Activated naive CD4-positive, alpha-beta T cell treated with anti-CD3 and anti-CD28 coated beads, Interleukin-2, amount 10 ng/mL, durations not matched to agents 7 days and 5 days (primary cell): Measurements from ENCODE around the gene SLC6A3.
A peak's percentile ranks its signal among the peaks of the same experiment; 100 is the strongest.

ENCODE experiments used
- CTCF ChIA-PET: fragments of 350-600 bp; sonication (Branson Sonifier 250); formaldehyde crosslinking; loops from one replicate; lab custom pipeline; 2021; ENCODE audit warnings: antibody characterized with exemption; lab: Charles Lee
- DNase-seq: peaks from one replicate; pipeline ENCODE4 v3.0.0-alpha.2; 2020
- H3K27ac Mint-ChIP-seq: one replicate; pipeline ENCODE4 v1.8.0; 2021; ENCODE audit warnings: mild to moderate bottlenecking, moderate library complexity, mixed read lengths
- H3K27me3 Mint-ChIP-seq: one replicate; pipeline ENCODE4 v1.8.0; 2021; ENCODE audit warnings: mild to moderate bottlenecking, mixed read lengths
- H3K36me3 Mint-ChIP-seq: one replicate; pipeline ENCODE4 v1.8.0; 2021; ENCODE audit warnings: mixed read lengths
- H3K4me1 Mint-ChIP-seq: one replicate; pipeline ENCODE4 v1.8.0; 2021; ENCODE audit warnings: mixed read lengths
- H3K4me3 Mint-ChIP-seq: one replicate; pipeline ENCODE4 v1.8.0; 2021; ENCODE audit warnings: mild to moderate bottlenecking, moderate library complexity, mixed read lengths
- H3K9me3 Mint-ChIP-seq: one replicate; pipeline ENCODE4 v1.8.0; 2021; ENCODE audit warnings: mixed read lengths

Gene SLC6A3

GRCh38 chr5:1399737-1400136 is 45.5 kb downstream of the SLC6A3 start:
- H3K36me3 Mint-ChIP-seq, result no peaks in the 10 kb centered on the region
- no peak overlapping the region for H3K4me3 Mint-ChIP-seq
- no peaks in the 10 kb centered on the region for H3K9me3 Mint-ChIP-seq
- CTCF ChIA-PET, result no interaction called here
- peaks cover 32% of the 10 kb centered on the region for H3K27me3 Mint-ChIP-seq
- no peak for DNase-seq
- H3K4me1 Mint-ChIP-seq, result no peaks in the 10 kb centered on the region
- no peak overlapping the region for H3K27ac Mint-ChIP-seq

DNA sequence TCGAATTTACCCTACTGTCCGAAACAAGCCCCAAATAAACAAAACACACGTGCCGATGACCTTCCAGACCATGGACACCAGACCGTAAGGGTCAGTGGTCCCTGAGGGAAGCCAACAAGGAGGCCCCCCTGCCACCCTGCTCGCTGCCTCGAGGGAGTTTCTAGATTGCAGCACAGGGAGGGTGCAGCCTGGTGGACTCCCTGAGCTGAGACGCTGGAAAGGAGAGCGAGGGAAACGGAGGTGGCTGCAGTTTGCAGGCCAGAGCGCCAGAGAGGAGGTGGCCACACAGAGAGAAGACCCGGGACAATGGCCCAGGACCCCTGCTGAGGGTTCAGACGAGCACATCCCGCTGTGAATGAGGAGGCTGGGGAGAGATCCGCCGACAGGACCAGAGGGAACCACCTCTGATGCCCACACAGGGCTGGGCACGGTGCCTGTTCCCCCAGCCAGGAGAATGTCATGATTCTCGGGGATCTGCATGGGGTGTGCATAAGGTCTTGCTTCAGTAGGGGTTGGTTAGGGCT is 48.9 kb downstream of the SLC6A3 start:
- H3K27ac Mint-ChIP-seq, result no peak overlapping the region
- CTCF ChIA-PET, result no interaction called here
- no peaks in the 10 kb centered on the region for H3K9me3 Mint-ChIP-seq
- H3K4me1 Mint-ChIP-seq, result no peaks in the 10 kb centered on the region
- no peak for DNase-seq
- H3K36me3 Mint-ChIP-seq, result no peaks in the 10 kb centered on the region
- peaks cover 50% of the 10 kb centered on the region for H3K27me3 Mint-ChIP-seq
- H3K4me3 Mint-ChIP-seq, result no peak overlapping the region

DNA sequence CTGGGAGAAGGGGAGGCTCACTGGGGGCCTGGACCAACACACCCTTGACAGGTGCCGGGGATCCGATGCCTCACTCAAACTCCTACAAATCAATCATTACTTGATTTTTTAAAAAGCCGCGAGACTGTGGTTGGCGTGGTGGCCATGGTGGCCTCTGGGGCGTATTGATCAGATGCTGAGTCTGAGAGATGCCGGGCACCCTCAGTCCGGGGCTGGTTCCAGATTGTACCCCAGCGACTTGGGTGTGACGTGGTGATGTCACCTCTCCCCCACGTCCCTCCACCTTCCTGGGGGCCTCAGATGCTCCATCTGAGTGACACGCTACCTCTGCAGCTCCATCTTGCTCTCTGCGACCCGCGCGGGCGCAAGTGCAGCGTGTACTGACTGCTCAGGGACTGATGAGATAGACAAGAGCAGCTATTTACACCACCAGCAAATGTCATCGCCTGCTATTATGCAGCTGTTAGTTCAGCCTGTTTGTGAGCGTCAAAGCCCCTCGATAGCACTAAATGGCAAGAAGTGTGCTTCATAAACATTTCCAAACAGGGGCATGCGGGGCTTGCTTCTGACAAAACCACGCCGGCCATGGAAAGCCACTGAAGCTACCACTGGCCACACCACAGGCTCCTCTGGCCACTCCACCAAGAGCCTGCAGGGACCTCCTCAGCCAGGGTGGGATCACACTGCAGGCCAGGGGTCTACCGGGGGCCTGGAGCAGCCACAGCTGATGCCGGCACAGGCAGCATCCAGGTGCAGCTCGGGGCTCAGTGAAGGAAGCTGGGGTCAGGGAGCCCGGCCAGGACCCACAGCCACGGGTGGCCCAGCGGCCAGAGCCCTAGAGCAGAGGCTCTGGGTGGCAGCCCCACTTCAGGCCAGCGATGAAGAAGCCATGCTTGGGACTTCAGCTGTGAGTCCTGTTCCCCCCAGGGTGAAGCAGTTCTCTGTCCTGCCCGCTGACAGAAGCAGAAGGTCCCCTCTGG is 50.1 kb downstream of the SLC6A3 start:
- Mint-ChIP-seq H3K36me3 (no peaks in the 10 kb centered on the region), H3K27me3 (peaks cover 45% of the 10 kb centered on the region), H3K27ac (no peak overlapping the region), H3K9me3 (no peaks in the 10 kb centered on the region), H3K4me3 (no peak overlapping the region), H3K4me1 (no peaks in the 10 kb centered on the region)
- DNase-seq, result no peak
- CTCF ChIA-PET, result no interaction called here

DNA sequence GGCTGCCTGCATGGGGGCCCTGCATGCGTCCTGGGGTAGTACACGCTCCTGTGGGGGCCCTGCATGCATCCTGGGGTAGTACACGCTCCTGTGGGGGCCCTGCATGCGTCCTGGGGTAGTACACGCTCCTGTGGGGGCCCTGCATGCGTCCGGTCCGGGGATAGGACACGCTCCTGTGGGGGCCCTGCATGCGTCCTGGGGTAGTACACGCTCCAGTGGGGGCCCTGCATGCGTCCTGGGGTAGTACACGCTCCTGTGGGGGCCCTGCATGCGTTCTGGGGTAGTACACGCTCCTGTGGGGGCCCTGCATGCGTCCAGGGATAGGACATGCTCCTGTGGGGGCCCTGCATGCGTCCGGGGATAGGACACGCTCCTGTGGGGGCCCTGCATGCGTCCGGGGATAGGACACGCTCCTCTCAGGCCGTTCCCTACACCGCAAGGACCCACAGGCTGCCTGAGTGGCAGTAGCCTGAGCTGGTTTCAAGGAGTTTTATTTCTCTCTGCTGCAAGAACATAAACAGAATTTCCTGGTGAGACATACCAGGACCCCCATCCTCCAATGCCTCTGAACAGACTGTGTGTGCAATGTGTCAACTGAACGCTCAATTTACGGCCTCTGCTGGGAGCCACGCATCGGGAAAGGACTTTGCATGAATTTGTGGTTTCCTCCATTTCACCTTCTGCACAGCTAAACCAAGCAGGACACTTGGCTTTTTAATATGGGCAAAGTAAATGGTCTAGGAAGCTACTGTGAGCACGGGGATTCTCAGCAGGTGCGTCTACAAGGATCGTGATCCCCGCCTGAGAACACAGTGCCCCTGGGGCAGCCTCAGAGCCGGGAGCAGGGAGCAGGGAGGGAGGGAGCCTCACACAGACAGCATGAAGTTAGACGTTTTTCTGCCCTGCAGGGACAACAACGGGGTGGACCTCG is 51.4 kb downstream of the SLC6A3 start:
- CTCF ChIA-PET, result no interaction called here
- DNase-seq, result no peak
- Mint-ChIP-seq H3K4me3 (no peak overlapping the region), H3K36me3 (no peaks in the 10 kb centered on the region), H3K4me1 (no peaks in the 10 kb centered on the region), H3K27me3 (peaks cover 50% of the 10 kb centered on the region), H3K9me3 (no peaks in the 10 kb centered on the region), H3K27ac (no peak overlapping the region)

DNA sequence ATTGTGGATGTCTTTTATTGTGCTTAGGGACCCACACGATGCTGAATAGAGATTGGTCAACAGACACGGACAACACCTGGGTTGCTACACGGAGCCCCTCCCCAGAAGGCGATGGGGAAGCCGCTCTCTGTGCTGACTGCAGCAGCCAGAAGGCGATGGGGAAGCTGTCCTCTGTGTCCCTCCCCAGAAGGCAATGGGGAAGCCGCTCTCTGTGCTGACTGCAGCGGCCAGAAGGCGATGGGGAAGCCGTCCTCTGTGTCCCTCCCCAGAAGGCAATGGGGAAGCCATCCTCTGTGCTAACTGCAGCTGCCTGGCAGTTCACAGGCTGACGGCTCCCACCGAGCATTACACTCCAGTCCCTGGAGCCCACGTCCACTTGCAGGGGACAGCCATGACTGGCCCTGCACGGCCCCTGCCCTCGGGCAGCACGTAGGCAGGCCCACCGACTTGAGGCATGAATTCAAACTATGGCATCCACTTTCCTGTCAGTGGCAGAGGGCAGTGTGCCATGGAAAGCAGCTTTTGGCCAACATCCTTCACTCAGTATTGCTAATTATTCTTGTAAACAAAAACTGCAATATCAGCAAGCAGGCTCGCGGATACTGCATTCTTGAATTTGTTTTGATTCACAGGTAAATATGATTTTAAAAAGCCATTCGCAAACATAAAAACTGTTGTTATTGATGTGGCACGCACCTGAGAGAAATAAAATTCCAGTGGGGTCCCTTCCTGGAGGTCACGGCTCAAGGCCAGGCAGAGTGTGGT is 52.3 kb downstream of the SLC6A3 start:
- Mint-ChIP-seq H3K27me3 (peaks cover 58% of the 10 kb centered on the region), H3K4me1 (no peaks in the 10 kb centered on the region), H3K27ac (no peak overlapping the region), H3K9me3 (no peaks in the 10 kb centered on the region), H3K4me3 (no peak overlapping the region), H3K36me3 (no peaks in the 10 kb centered on the region)
- CTCF ChIA-PET, result no interaction called here
- no peak for DNase-seq

- Mint-ChIP-seq H3K4me1 (peaks cover 2% of the 10 kb centered on the region), H3K4me3 (no peak overlapping the region), H3K27me3 (peaks cover 59% of the 10 kb centered on the region), H3K9me3 (no peaks in the 10 kb centered on the region), H3K27ac (no peak overlapping the region), H3K36me3 (no peaks in the 10 kb centered on the region)
- no peak for DNase-seq
- CTCF ChIA-PET, result no interaction called here
Observed at GRCh38 chr5:1392261-1392660, 53.0 kb downstream of the SLC6A3 start.

DNA sequence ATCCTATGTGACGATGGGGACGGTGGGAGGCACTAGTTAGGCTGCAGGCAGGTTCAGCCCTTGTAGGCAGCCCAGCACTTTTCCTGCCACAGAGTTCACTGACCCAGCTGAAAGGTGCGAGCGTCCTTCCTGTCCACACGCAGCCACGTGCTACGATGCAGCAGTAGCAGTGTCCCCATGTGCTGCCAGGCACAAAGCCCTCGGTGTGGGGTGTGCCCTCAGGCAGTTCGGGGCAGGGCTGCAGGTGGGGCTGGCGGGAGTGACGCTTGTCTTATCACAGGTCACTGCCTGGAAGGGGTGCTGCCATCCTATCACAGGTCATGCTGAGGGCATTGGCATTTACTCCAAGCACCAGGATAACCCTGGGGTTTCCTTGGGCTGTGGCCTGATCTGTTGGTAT is 53.5 kb downstream of the SLC6A3 start:
- Mint-ChIP-seq H3K27me3 (peaks cover 60% of the 10 kb centered on the region), H3K36me3 (no peaks in the 10 kb centered on the region), H3K4me3 (no peak overlapping the region), H3K4me1 (peaks cover 7% of the 10 kb centered on the region), H3K9me3 (no peaks in the 10 kb centered on the region), H3K27ac (no peak overlapping the region)
- CTCF ChIA-PET, result no interaction called here
- no peak for DNase-seq

DNA sequence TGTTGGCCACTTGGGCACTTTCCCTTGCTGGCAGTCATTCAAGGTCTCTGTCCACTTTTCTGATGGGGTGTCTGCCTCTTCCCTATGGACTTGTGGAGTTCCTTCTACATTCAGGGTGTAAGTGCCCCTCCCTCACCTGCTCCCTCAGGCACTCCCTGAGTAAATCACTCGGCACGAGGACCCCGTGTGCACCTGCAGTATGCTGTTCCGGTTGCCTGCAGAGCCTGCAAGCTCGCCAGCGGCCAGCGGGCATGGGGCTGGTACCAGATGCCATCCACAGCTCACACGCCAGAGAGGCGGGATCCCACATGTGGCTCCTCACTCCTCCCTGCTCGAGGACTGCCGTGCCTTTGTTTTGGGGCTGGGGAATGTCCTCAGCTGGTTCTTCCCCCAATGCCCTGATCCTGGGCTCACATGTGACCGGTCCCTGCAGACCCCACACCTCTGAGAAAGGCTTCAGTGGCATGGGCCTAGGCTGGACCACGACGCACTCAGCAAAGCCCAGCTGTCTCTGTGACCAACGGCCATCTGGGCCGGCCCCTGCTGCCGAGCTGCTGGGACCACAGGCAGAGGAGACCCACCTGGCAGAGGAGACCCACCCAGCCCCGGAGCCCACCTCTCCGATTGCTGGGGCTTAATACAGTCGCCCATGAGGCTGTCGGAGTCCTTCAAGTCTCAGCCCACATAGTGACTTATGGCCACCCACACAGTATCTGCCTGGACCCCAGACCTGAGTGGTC is 54.2 kb downstream of the SLC6A3 start:
- CTCF ChIA-PET, result no interaction called here
- H3K36me3 Mint-ChIP-seq, result no peaks in the 10 kb centered on the region
- peaks cover 14% of the 10 kb centered on the region for H3K4me1 Mint-ChIP-seq

DNA sequence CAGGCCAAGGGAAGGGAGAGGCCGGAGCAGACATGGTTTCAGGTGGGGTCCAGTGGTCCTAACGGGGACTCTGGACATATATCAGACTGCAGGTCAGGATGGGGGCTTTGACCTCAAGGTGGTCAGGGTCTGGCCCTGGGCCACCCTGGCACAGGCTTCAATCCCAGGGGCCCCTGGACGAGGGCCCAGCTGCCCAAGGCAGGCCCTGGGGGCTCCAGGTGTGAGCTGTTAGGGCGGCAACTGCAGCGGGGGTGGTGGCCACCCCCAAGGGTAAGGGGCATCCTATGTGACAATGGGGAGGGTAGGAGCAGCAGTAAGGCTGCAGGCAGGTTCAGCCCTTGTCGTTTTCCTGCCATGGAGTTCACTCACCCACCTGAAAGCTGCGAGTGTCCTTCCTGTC is 54.9 kb downstream of the SLC6A3 start:
- H3K36me3 Mint-ChIP-seq, result no peaks in the 10 kb centered on the region
- no peak for DNase-seq
- H3K9me3 Mint-ChIP-seq, result no peaks in the 10 kb centered on the region
- peaks cover 55% of the 10 kb centered on the region for H3K27me3 Mint-ChIP-seq
- H3K4me1 Mint-ChIP-seq, result peaks cover 18% of the 10 kb centered on the region
- H3K27ac Mint-ChIP-seq, result no peak overlapping the region
- CTCF ChIA-PET, result no interaction called here
- H3K4me3 Mint-ChIP-seq, result no peak overlapping the region

More for the DNA sequence above, 54.2 kb downstream of the SLC6A3 start:
- Mint-ChIP-seq H3K27me3 (peaks cover 61% of the 10 kb centered on the region), H3K27ac (no peak overlapping the region), H3K9me3 (no peaks in the 10 kb centered on the region), H3K4me3 (no peak overlapping the region)
- DNase-seq, result no peak

DNA sequence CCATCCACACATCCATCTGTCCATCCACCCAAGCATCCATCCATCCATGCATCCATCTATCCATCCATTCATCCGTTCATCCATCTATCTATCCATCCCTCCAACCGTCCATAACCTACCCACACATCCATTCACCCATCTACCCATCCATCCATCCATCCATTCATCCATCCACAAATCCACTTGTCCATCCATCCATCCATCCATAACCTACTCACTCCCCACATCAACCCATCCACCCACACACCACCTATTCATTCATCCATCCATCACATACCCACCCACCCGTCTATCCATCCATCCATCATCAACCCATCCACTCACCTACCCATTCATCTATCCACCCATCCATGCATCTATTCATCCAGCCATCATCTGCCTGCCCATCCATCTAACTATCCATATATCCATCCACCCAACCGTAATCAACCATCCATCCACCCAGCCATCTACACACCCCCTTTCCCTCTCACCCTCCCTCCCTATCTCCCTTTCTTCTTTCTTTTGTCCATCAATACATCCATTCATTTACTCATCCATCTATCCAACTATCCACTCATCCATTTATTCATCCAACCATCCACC is 56.8 kb downstream of the SLC6A3 start:
- H3K4me3 Mint-ChIP-seq, result no peak overlapping the region
- no peaks in the 10 kb centered on the region for H3K9me3 Mint-ChIP-seq
- CTCF ChIA-PET, result no interaction called here
- peak overlapping the region; percentile 2 for H3K27ac Mint-ChIP-seq
- H3K27me3 Mint-ChIP-seq, result peaks cover 43% of the 10 kb centered on the region
- H3K4me1 Mint-ChIP-seq, result peaks cover 21% of the 10 kb centered on the region
- no peaks in the 10 kb centered on the region for H3K36me3 Mint-ChIP-seq
- DNase-seq, result no peak

DNA sequence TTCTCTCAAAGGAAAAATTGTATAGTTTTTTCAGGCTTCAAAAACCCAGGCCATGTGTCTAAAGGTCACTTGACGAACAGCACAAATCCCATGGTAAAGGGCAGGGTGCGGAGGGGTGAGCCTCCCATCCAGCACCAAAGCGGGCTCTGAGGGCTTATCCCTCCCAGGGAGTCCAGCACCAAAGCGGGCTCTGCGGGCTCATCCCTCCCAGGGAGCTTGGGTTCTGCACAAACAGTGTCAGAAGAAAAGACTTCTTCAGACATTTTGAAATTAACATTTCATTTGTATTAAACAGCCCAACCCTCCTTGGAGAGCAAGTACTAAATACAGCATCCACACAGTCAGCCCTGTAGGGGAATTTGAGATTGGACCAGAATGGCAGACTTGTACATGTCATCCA is 57.4 kb downstream of the SLC6A3 start:
- H3K27ac Mint-ChIP-seq, result no peak overlapping the region
- H3K4me1 Mint-ChIP-seq, result peaks cover 21% of the 10 kb centered on the region
- DNase-seq, result no peak
- H3K36me3 Mint-ChIP-seq, result no peaks in the 10 kb centered on the region
- CTCF ChIA-PET, result no interaction called here
- H3K27me3 Mint-ChIP-seq, result peaks cover 41% of the 10 kb centered on the region
- no peak overlapping the region for H3K4me3 Mint-ChIP-seq
- no peaks in the 10 kb centered on the region for H3K9me3 Mint-ChIP-seq

DNA sequence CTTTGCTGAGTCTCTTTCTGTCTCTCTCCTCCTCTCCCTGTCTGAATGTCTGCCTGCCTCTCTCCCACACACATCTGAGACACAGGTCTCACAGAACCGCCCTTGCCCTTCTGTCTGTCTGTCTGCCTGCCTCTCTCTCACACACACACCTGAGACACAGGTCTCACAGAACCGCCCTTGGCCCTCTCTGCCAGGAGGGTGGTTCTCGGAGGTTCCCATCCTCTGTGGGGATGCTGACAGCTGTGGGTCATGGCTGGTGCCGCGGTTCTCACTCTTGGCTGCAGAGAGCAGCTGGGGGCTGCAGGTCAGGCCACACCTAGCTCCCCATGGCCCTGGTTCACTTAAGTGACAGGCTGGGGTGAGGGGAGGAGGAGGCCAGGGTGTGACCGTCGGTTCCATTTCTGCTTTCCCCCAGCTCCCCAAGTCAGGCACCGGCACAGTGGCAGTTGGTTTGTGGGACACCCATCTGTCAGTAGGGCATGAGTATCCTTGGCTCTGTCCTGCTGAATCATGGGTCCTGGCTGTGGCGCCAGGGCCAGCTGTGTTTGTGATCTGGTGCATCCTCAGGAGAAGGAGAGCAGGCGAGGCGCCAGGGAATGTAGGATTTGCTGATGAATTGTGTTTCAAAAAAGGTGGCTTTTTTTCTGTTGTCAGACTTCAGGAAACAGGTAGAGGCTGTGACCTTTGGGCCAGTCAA is 58.0 kb downstream of the SLC6A3 start:
- Mint-ChIP-seq H3K4me1 (peaks cover 21% of the 10 kb centered on the region), H3K9me3 (no peaks in the 10 kb centered on the region), H3K27me3 (peaks cover 41% of the 10 kb centered on the region), H3K4me3 (peak overlapping the region; percentile 97), H3K27ac (peak overlapping the region; percentile 100), H3K36me3 (no peaks in the 10 kb centered on the region)
- CTCF ChIA-PET, result no interaction called here
- DNase-seq, result no peak
